ENCODE measurements around the gene AMDHD1.

The AMDHD1 gene

GRCh38 chr12:95984682-95985081 lies 41.6 kb downstream of the AMDHD1 start:
- DNase-seq (ENCODE audit: low spot score) (no peak), ATAC-seq (ENCODE audit: low read depth) (no peak)
- no peaks in the 10 kb centered on the region for H3K9me3 ChIP-seq (ENCODE audit: severe bottlenecking)
- H3K36me3 ChIP-seq (ENCODE audit: low read depth), result no peaks in the 10 kb centered on the region
- H3K4me3 ChIP-seq (ENCODE audit: severe bottlenecking), result no peak overlapping the region
- no peak for TF ChIP-seq CTCF (IDR thresholded peaks at IDR 0.05; ENCODE audit: poor library complexity, severe bottlenecking)
- no peaks in the 10 kb centered on the region for H3K27me3 ChIP-seq (ENCODE audit: insufficient read depth, poor library complexity, severe bottlenecking)
- no peak overlapping the region for H3K27ac ChIP-seq (ENCODE audit: poor library complexity, severe bottlenecking)
- H3K4me1 ChIP-seq (ENCODE audit: insufficient read depth, poor library complexity, severe bottlenecking), result no peaks in the 10 kb centered on the region

GRCh38 chr12:95986635-95987570 lies 43.8 kb downstream of the AMDHD1 start:
- no peaks in the 10 kb centered on the region for H3K36me3 ChIP-seq (ENCODE audit: low read depth)
- ATAC-seq (ENCODE audit: low read depth) (no peak), DNase-seq (ENCODE audit: low spot score) (no peak)
- H3K9me3 ChIP-seq (ENCODE audit: severe bottlenecking), result no peaks in the 10 kb centered on the region
- H3K27me3 ChIP-seq (ENCODE audit: insufficient read depth, poor library complexity, severe bottlenecking), result no peaks in the 10 kb centered on the region
- no peaks in the 10 kb centered on the region for H3K4me1 ChIP-seq (ENCODE audit: insufficient read depth, poor library complexity, severe bottlenecking)
- no peak for TF ChIP-seq CTCF (IDR thresholded peaks at IDR 0.05; ENCODE audit: poor library complexity, severe bottlenecking)
- no peak overlapping the region for H3K4me3 ChIP-seq (ENCODE audit: severe bottlenecking)
- H3K27ac ChIP-seq (ENCODE audit: poor library complexity, severe bottlenecking), result no peak overlapping the region

- Histone ChIP-seq H3K9me3 (ENCODE audit: severe bottlenecking) (no peaks in the 10 kb centered on the region), H3K27ac (ENCODE audit: poor library complexity, severe bottlenecking) (no peak overlapping the region), H3K36me3 (ENCODE audit: low read depth) (no peaks in the 10 kb centered on the region), H3K4me3 (ENCODE audit: severe bottlenecking) (no peak overlapping the region), H3K27me3 (ENCODE audit: insufficient read depth, poor library complexity, severe bottlenecking) (no peaks in the 10 kb centered on the region), H3K4me1 (ENCODE audit: insufficient read depth, poor library complexity, severe bottlenecking) (no peaks in the 10 kb centered on the region)
- ATAC-seq (ENCODE audit: low read depth), result no peak
- TF ChIP-seq CTCF (IDR thresholded peaks at IDR 0.05; ENCODE audit: poor library complexity, severe bottlenecking), result no peak
- DNase-seq (ENCODE audit: low spot score), result no peak
Measured at GRCh38 chr12:95988506-95989275, 45.6 kb downstream of the AMDHD1 start.

GRCh38 chr12:95989504-95990123 lies 46.5 kb downstream of the AMDHD1 start:
- Histone ChIP-seq H3K36me3 (ENCODE audit: low read depth) (no peaks in the 10 kb centered on the region), H3K4me3 (ENCODE audit: severe bottlenecking) (no peak overlapping the region), H3K4me1 (ENCODE audit: insufficient read depth, poor library complexity, severe bottlenecking) (no peaks in the 10 kb centered on the region), H3K27ac (ENCODE audit: poor library complexity, severe bottlenecking) (no peak overlapping the region), H3K27me3 (ENCODE audit: insufficient read depth, poor library complexity, severe bottlenecking) (no peaks in the 10 kb centered on the region), H3K9me3 (ENCODE audit: severe bottlenecking) (no peaks in the 10 kb centered on the region)
- DNase-seq (ENCODE audit: low spot score), result no peak
- no peak for TF ChIP-seq CTCF (IDR thresholded peaks at IDR 0.05; ENCODE audit: poor library complexity, severe bottlenecking)
- ATAC-seq (ENCODE audit: low read depth), result no peak

Data from RWPE2 (cell line).